Natural killer cell (primary cell): ENCODE measurements around the gene UBA6. TPM values are rescaled to one million over a fixed set of nuclear protein-coding genes. Genes with fewer than 3 reads are reported as not detected.

Experiments used
- ATAC-seq, 3 donors: fragments of 150-1000 bp in 2 of 3; fragments of 200-7000 bp in 1 of 3; cut with Tn5 transposase; 1 replicate in 1 of 3; 2 replicates in 2 of 3; pipeline ENCODE4 v1.10.0; 2021; ENCODE audit warnings: mild to moderate bottlenecking in 2 of 3, moderate library complexity in 2 of 3
- DNase-seq, 2 donors: peaks; one replicate each; pipeline versions ENCODE4 v3.0.0 to v3.0.0-alpha.2; 2013 to 2021; ENCODE audit warnings: mixed read lengths in 1 of 2
- H3K27ac ChIP-seq: one replicate; pipeline ENCODE4 v1.5.1; 2013; ENCODE audit warnings: mild to moderate bottlenecking, low read length
- H3K27me3 ChIP-seq: one replicate; pipeline ENCODE4 v1.6.1; 2013; ENCODE audit warnings: low read length; ENCODE audit not compliant: control insufficient read depth, insufficient read depth
- H3K36me3 ChIP-seq: one replicate; pipeline ENCODE4 v1.6.1; 2013; ENCODE audit warnings: low read length; ENCODE audit not compliant: control insufficient read depth, insufficient read depth
- H3K4me1 ChIP-seq: one replicate; pipeline ENCODE4 v1.6.1; 2013; ENCODE audit warnings: low read length; ENCODE audit not compliant: control insufficient read depth, insufficient read depth
- H3K4me3 ChIP-seq: one replicate; pipeline ENCODE4 v1.5.1; 2013; ENCODE audit warnings: low read length
- H3K9me3 ChIP-seq: one replicate; pipeline ENCODE4 v1.6.1; 2013; ENCODE audit warnings: low read length; ENCODE audit not compliant: control insufficient read depth, insufficient read depth
- H3K27ac Mint-ChIP-seq, 2 donors: one replicate each; pipeline ENCODE4 v1.8.0; 2022; ENCODE audit warnings: mild to moderate bottlenecking in 2 of 2, mixed read lengths in 2 of 2, moderate library complexity in 1 of 2
- H3K27me3 Mint-ChIP-seq, 2 donors: one replicate each; pipeline ENCODE4 v1.8.0; 2022; ENCODE audit warnings: low read depth in 2 of 2, mixed read lengths in 2 of 2
- H3K36me3 Mint-ChIP-seq: one replicate; pipeline ENCODE4 v1.8.0; 2022; ENCODE audit warnings: mixed read lengths
- H3K4me1 Mint-ChIP-seq, 2 donors: one replicate each; pipeline ENCODE4 v1.8.0; 2022; ENCODE audit warnings: mixed read lengths in 2 of 2
- H3K4me3 Mint-ChIP-seq: one replicate; pipeline ENCODE4 v1.8.0; 2022; ENCODE audit warnings: mild to moderate bottlenecking, moderate library complexity, mixed read lengths
- H3K9me3 Mint-ChIP-seq, 2 donors: one replicate each; pipeline ENCODE4 v1.8.0; 2022; ENCODE audit warnings: mixed read lengths in 2 of 2
- WGBS: methylation state at CpG from one replicate; pipeline ENCODE4 v1.1.7; 2013; ENCODE audit warnings: missing lambda C conversion rate; ENCODE audit not compliant: insufficient coverage; 5-methylcytosine and 5-hydroxymethylcytosine counted together
- intact Hi-C: fragments of 100-400 bp; cut with micrococcal nuclease; formaldehyde crosslinking; loops from one replicate; pipeline ENCODE4 v1.14.2; 2022
- total RNA-seq, 4 donors: library from RNA; stranded (reverse); fragments of 120-200 nt in 1 of 4; gene quantifications; one replicate each; pipeline versions ENCODE4 v1.2.3 to v1.2.4, GENCODE V29; 2013 to 2022
- TF ChIP-seq, protein P1 (sequence below): fragments of 200-600 bp; IDR thresholded peaks from one replicate; pipeline ENCODE4 v1.8.0; 2022; ENCODE audit warnings: antibody characterized with exemption

UBA6 gene
- total RNA-seq, 3 donors from 2014 or later (not counting 1 experiment from before 2014, with no cell fraction given) = 54.3 to 77.7 (median 55.3) TPM

DNA sequence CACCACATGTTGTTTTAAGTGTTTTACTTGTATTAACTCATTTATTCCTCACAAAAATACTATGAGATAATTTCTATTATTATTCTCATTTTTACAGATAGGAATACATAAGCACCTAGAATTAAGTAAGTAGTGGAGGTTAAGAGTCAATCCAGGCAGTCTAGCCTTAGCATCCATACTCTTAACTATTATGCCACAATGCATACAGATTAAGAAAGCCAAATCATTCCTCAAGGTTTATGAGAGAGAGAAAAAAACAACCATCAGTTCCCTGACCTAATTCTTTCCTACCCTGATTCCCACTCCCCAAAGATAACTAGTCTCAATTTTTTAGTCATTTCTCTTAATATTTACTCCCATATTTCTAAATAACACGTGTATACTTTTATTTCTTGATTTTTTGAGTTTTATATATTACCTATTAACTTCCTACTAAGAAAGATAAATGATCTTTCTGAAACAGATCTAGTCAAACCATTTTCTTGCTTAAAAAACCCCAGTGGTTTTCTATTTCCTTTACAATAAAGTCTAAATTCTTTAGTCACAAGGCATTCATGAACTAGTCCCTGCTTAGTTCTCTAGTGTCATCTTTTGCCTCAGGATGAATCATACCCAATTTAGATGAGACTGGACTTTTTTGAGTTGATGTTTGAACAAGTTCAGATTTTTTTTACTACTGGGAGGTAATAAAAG lies 16.0 kb downstream of the UBA6 start:
- no peaks in the 10 kb centered on the region for H3K9me3 ChIP-seq
- ATAC-seq (peak in 1 of 3 donors; percentile 30), DNase-seq (no peak)
- Mint-ChIP-seq H3K27ac (peak overlapping the region in 1 of 2 donors; percentile 34), H3K36me3 (peaks cover 6% of the 10 kb centered on the region), H3K4me1 (peaks cover 31 to 46% of the 10 kb centered on the region in 2 donors), H3K9me3 (no peaks in the 10 kb centered on the region), H3K4me3 (no peak overlapping the region), H3K27me3 (no peaks in the 10 kb centered on the region)
- intact Hi-C loops = no loop called here
- TF ChIP-seq, protein P1, sequence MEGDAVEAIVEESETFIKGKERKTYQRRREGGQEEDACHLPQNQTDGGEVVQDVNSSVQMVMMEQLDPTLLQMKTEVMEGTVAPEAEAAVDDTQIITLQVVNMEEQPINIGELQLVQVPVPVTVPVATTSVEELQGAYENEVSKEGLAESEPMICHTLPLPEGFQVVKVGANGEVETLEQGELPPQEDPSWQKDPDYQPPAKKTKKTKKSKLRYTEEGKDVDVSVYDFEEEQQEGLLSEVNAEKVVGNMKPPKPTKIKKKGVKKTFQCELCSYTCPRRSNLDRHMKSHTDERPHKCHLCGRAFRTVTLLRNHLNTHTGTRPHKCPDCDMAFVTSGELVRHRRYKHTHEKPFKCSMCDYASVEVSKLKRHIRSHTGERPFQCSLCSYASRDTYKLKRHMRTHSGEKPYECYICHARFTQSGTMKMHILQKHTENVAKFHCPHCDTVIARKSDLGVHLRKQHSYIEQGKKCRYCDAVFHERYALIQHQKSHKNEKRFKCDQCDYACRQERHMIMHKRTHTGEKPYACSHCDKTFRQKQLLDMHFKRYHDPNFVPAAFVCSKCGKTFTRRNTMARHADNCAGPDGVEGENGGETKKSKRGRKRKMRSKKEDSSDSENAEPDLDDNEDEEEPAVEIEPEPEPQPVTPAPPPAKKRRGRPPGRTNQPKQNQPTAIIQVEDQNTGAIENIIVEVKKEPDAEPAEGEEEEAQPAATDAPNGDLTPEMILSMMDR = no peak
- H3K27me3 ChIP-seq = no peaks in the 10 kb centered on the region
- no peaks in the 10 kb centered on the region for H3K4me1 ChIP-seq
- H3K27ac ChIP-seq = no peak overlapping the region
- H3K36me3 ChIP-seq = peaks cover 14% of the 10 kb centered on the region
- no CpG with 5 or more reads among the region's 1 CpG for WGBS
- no peak overlapping the region for H3K4me3 ChIP-seq

DNA sequence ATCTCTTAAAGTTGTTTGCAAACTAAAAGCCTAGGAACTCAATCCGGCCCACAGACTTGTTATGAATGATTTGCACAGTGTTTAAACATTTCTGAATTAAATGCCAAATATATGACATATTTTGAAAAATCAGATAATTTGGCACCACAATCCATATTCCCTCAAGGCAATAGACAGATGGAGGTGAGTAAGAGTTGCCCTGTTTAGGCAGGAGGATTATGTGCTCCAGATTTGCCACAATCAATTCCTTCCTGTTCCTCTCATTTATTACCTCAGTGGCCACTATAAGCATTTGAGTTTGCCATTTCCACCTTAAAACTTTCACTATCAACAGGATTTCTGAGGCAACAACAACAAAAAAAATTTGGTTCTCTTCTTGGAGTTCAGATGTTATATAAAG lies 18.7 kb downstream of the UBA6 start:
- Mint-ChIP-seq H3K36me3 (no peaks in the 10 kb centered on the region), H3K4me1 (peaks cover 29 to 34% of the 10 kb centered on the region in 2 donors), H3K9me3 (no peaks in the 10 kb centered on the region), H3K27me3 (no peaks in the 10 kb centered on the region), H3K4me3 (no peak overlapping the region), H3K27ac (no peak overlapping the region)
- intact Hi-C loops = no loop called here
- no peak for ATAC-seq
- Histone ChIP-seq H3K27me3 (no peaks in the 10 kb centered on the region), H3K4me1 (no peaks in the 10 kb centered on the region), H3K36me3 (peaks cover 23% of the 10 kb centered on the region), H3K4me3 (no peak overlapping the region), H3K27ac (no peak overlapping the region), H3K9me3 (no peaks in the 10 kb centered on the region)
- WGBS = no CpG with 5 or more reads among the region's 1 CpG
- TF ChIP-seq, protein P1 = no peak
- no peak for DNase-seq

DNA sequence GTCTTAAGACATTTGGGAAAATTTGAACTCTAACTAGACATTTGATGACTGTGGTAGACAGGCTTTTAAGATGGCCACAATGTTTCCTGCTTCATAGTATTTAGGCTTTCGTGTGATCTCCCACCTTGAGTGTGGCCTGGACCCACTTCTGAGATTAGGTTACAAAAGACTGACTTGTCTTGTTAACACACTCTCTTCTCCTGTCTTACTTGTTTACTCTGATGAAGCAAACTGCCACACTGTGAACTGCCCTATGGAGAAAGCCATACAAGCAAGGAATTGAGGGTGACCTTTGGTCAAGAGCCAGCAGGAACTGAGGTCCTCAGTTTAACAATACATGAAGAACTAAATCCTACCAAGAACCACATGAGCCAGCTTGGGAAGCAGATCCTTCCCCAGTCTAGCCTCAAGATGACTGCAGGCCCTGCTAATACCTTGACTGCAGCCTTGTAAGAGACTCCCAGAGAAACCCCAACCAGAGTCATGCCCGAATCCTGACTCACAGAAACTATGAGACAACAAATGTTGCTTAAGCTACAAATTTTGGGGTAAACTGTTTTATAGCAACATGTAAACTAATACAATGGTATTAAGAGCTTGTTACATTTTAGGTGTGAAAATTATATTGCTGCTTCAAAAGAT lies 20.3 kb downstream of the UBA6 start:
- TF ChIP-seq, protein P1 = no peak
- H3K4me1 ChIP-seq = no peaks in the 10 kb centered on the region
- Mint-ChIP-seq H3K27ac (peak overlapping the region; percentile 26 to 60), H3K36me3 (peaks cover 10% of the 10 kb centered on the region), H3K4me3 (no peak overlapping the region), H3K4me1 (peaks cover 20 to 25% of the 10 kb centered on the region in 2 donors), H3K9me3 (no peaks in the 10 kb centered on the region), H3K27me3 (no peaks in the 10 kb centered on the region)
- no peak for DNase-seq
- WGBS = 70% methylated on average over 2 of the region's 2 CpGs
- H3K36me3 ChIP-seq = peaks cover 28% of the 10 kb centered on the region
- H3K4me3 ChIP-seq = no peak overlapping the region
- peak in 2 of 3 donors; percentile 36 to 67 for ATAC-seq
- intact Hi-C loops = no loop called here
- H3K9me3 ChIP-seq = no peaks in the 10 kb centered on the region
- H3K27ac ChIP-seq = no peak overlapping the region
- no peaks in the 10 kb centered on the region for H3K27me3 ChIP-seq
